ENCODE data around the gene REC114.

DNA sequence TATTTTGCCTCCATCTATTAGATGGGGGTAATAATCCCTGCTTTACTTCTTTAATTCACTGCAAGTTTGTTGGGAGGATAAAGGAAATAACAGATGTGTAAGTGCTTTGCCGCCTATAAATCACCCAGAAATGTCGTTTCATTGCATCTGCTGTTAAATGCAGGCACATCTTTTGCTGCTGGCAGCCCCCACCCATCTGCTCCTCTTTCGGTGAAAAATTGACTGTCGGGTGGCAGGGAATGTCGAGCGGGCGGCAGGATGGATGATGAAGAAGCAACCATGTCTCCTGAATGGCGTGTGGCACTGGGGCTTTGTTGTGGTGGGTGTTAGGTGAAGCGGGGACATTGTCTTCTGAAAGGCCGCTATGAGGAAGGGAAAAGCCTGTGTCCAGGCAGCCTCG is 543 bp upstream of the REC114 start:
- no peak for TF ChIP-seq EZH2 (IDR thresholded peaks at IDR 0.05; ENCODE audit: borderline replicate concordance)
- TF ChIP-seq, protein P1, sequence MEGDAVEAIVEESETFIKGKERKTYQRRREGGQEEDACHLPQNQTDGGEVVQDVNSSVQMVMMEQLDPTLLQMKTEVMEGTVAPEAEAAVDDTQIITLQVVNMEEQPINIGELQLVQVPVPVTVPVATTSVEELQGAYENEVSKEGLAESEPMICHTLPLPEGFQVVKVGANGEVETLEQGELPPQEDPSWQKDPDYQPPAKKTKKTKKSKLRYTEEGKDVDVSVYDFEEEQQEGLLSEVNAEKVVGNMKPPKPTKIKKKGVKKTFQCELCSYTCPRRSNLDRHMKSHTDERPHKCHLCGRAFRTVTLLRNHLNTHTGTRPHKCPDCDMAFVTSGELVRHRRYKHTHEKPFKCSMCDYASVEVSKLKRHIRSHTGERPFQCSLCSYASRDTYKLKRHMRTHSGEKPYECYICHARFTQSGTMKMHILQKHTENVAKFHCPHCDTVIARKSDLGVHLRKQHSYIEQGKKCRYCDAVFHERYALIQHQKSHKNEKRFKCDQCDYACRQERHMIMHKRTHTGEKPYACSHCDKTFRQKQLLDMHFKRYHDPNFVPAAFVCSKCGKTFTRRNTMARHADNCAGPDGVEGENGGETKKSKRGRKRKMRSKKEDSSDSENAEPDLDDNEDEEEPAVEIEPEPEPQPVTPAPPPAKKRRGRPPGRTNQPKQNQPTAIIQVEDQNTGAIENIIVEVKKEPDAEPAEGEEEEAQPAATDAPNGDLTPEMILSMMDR (IDR thresholded peaks at IDR 0.05; ENCODE audit: poor library complexity): no peak
